Activated CD8-positive, alpha-beta memory T cell treated with anti-CD3 and anti-CD28 coated beads, Interleukin-2, amount 50 U/mL, for 24 hours (primary cell): ENCODE results near the gene UBASH3B.

ENCODE experiments used
- DNase-seq: peaks from one replicate; pipeline ENCODE4 v3.0.0-alpha.2; 2020; ENCODE audit errors: extremely low read depth

The UBASH3B gene

GRCh38 chr11:122751292-122752070 lies 96.0 kb downstream of the UBASH3B start:
- no peak for DNase-seq

GRCh38 chr11:122754028-122754427 lies 98.5 kb downstream of the UBASH3B start:
- no peak for DNase-seq

- no peak for DNase-seq
These were observed 99.2 kb downstream of the UBASH3B start for GRCh38 chr11:122754553-122755322.

- no peak for DNase-seq
These were observed 99.9 kb downstream of the UBASH3B start for GRCh38 chr11:122755409-122755808.

GRCh38 chr11:122755941-122756340 lies 100.4 kb downstream of the UBASH3B start:
- DNase-seq: no peak

- DNase-seq: no peak
These were observed 100.9 kb downstream of the UBASH3B start for GRCh38 chr11:122756417-122756816.

- DNase-seq: no peak
These were observed 101.7 kb downstream of the UBASH3B start for GRCh38 chr11:122757201-122757600.

GRCh38 chr11:122758339-122758738 lies 102.8 kb downstream of the UBASH3B start:
- DNase-seq: no peak

- no peak for DNase-seq
These were observed 103.5 kb downstream of the UBASH3B start for GRCh38 chr11:122758974-122759373.

- no peak for DNase-seq
These were observed 107.6 kb downstream of the UBASH3B start for GRCh38 chr11:122763108-122763507.

- DNase-seq: no peak
These were observed 109.0 kb downstream of the UBASH3B start for GRCh38 chr11:122764371-122765090.

GRCh38 chr11:122765487-122766131 lies 110.1 kb downstream of the UBASH3B start:
- DNase-seq: no peak

- no peak for DNase-seq
These were observed 113.7 kb downstream of the UBASH3B start for GRCh38 chr11:122769126-122769780.

- DNase-seq: no peak
These were observed 117.4 kb downstream of the UBASH3B start for GRCh38 chr11:122772945-122773344.

GRCh38 chr11:122773781-122774266 lies 118.3 kb downstream of the UBASH3B start:
- no peak for DNase-seq

GRCh38 chr11:122775675-122776271 lies 120.3 kb downstream of the UBASH3B start:
- DNase-seq: no peak

GRCh38 chr11:122776546-122776945 lies 121.0 kb downstream of the UBASH3B start:
- DNase-seq: no peak

GRCh38 chr11:122777343-122777742 lies 121.8 kb downstream of the UBASH3B start:
- no peak for DNase-seq

- DNase-seq: no peak
These were observed 122.6 kb downstream of the UBASH3B start for GRCh38 chr11:122778148-122778547.

GRCh38 chr11:122779047-122779629 lies 123.6 kb downstream of the UBASH3B start:
- DNase-seq: no peak
